ENCODE measurements around the gene USP17L29. TPM values are rescaled to one million over a fixed set of nuclear protein-coding genes. Genes with fewer than 3 reads are reported as not detected.
"Not testable (repeated sequence)": the region's sequence is repeated elsewhere in the genome, so short reads cannot be mapped to it uniquely, and the experiment has no call there.

Gene USP17L29
- total and polyA plus RNA-seq, 2 of the 8 experiments (the other 6 are each of a cell fraction or from before 2014, with no cell fraction given): not detected

GRCh38 chr4:9324865-9325264 is 28.6 kb upstream of the USP17L29 start, which contains the start of gene USP17L24:
Gene USP17L24 (plus strand): TSS chr4:9325165. CDS start chr4:9325165, 0 bp downstream.
- POLR2A ChIA-PET (ENCODE audit: partially characterized antibody); H3K27me3 ChIP-seq (replicated peaks in 1 of 4; ENCODE audit: control insufficient read depth in 3 of 4, extremely low read depth in 1 of 4, insufficient read depth in 3 of 4, low read length in 3 of 4); H4K20me1 ChIP-seq (replicated peaks in 1 of 2; ENCODE audit: control insufficient read depth in 1 of 2, insufficient read depth in 2 of 2, low read length in 2 of 2); H3K4ac ChIP-seq (replicated peaks; ENCODE audit: insufficient read length, low read depth, low read length); H4K5ac ChIP-seq (ENCODE audit: insufficient read length, low read depth, low read length); H3K27ac ChIP-seq (ENCODE audit: low read depth, low read length); H3K23me2 ChIP-seq (ENCODE audit: low read depth, low read length); CTCF ChIA-PET (ENCODE audit: partially characterized antibody); H2BK12ac ChIP-seq (ENCODE audit: low read depth, low read length); H3K36me3 ChIP-seq (ENCODE audit: control insufficient read depth in 2 of 4, insufficient read depth in 4 of 4, low read length in 3 of 4); H3K4me3 ChIP-seq (ENCODE audit: extremely low read depth in 1 of 4, insufficient read depth in 2 of 4, low read depth in 3 of 4, low read length in 4 of 4); H2BK5ac ChIP-seq (ENCODE audit: low read depth, low read length); H2AK5ac ChIP-seq (ENCODE audit: low read depth, low read length); H2BK20ac ChIP-seq (ENCODE audit: low read length); H2BK120ac ChIP-seq (replicated peaks; ENCODE audit: low read depth, low read length); H3K56ac ChIP-seq (replicated peaks; ENCODE audit: insufficient read length, low read depth, low read length); H4K91ac ChIP-seq (replicated peaks; ENCODE audit: insufficient read length, low read length); H3K23ac ChIP-seq (ENCODE audit: insufficient read length); H3K18ac ChIP-seq (ENCODE audit: extremely low read depth, low read length); FAIRE-seq; DNase-seq (ENCODE audit: low read depth in 1 of 2, low spot score in 2 of 2); H4K8ac ChIP-seq (ENCODE audit: extremely low read depth, insufficient read depth, low read length); H3K14ac ChIP-seq (ENCODE audit: insufficient read length); H2AFZ ChIP-seq (ENCODE audit: low read length); H3K9me3 ChIP-seq (ENCODE audit: insufficient read depth in 2 of 2, low read depth in 1 of 2, low read length in 1 of 2); H3K4me2 ChIP-seq (ENCODE audit: insufficient read depth in 1 of 2, low read depth in 2 of 2, low read length in 2 of 2); H3K79me2 ChIP-seq (ENCODE audit: control insufficient read depth in 1 of 2, insufficient read depth in 2 of 2, low read length in 2 of 2); H3K79me1 ChIP-seq (ENCODE audit: low read depth, low read length); H3K4me1 ChIP-seq (replicated peaks in 1 of 4; ENCODE audit: control insufficient read depth in 3 of 4, insufficient read depth in 4 of 4, low read length in 3 of 4); H3K9ac ChIP-seq (replicated peaks in 1 of 4; ENCODE audit: extremely low read depth in 1 of 4, low read depth in 3 of 4, low read length in 3 of 4); H2BK15ac ChIP-seq (ENCODE audit: low read length): not testable (repeated sequence)
- no CpG with 5 or more reads among the region's 15 CpGs for WGBS, 2 experiments (ENCODE audit: extremely low coverage in 1 of 2, insufficient coverage in 1 of 2, insufficient read length in 1 of 2, insufficient replicate concordance in 2 of 2, low coverage in 1 of 2, low lambda C conversion rate in 2 of 2, missing lambda C conversion rate in 1 of 2)

- not testable (repeated sequence) for FAIRE-seq
Observed at GRCh38 chr4:9329611-9330010, 23.8 kb upstream of the USP17L29 start, which contains the start of gene USP17L25. Gene USP17L25 (plus strand): TSS chr4:9329911. CDS start chr4:9329911, 0 bp downstream.

More at GRCh38 chr4:9329611-9330010, 23.8 kb upstream of the USP17L29 start, which contains the start of gene USP17L25:
- H3K36me3 ChIP-seq (ENCODE audit: control insufficient read depth in 2 of 4, insufficient read depth in 4 of 4, low read length in 3 of 4); H3K9ac ChIP-seq (replicated peaks in 1 of 4; ENCODE audit: extremely low read depth in 1 of 4, low read depth in 3 of 4, low read length in 3 of 4); H2AFZ ChIP-seq (ENCODE audit: low read length); CTCF ChIA-PET (ENCODE audit: partially characterized antibody); DNase-seq (ENCODE audit: low read depth in 1 of 2, low spot score in 2 of 2); H3K27ac ChIP-seq (ENCODE audit: low read depth, low read length); H3K79me2 ChIP-seq (ENCODE audit: control insufficient read depth in 1 of 2, insufficient read depth in 2 of 2, low read length in 2 of 2); H3K4me3 ChIP-seq (ENCODE audit: extremely low read depth in 1 of 4, insufficient read depth in 2 of 4, low read depth in 3 of 4, low read length in 4 of 4); H3K56ac ChIP-seq (replicated peaks; ENCODE audit: insufficient read length, low read depth, low read length); H4K8ac ChIP-seq (ENCODE audit: extremely low read depth, insufficient read depth, low read length); H4K5ac ChIP-seq (ENCODE audit: insufficient read length, low read depth, low read length); H4K20me1 ChIP-seq (replicated peaks in 1 of 2; ENCODE audit: control insufficient read depth in 1 of 2, insufficient read depth in 2 of 2, low read length in 2 of 2); H3K4ac ChIP-seq (replicated peaks; ENCODE audit: insufficient read length, low read depth, low read length); H2BK5ac ChIP-seq (ENCODE audit: low read depth, low read length); H3K18ac ChIP-seq (ENCODE audit: extremely low read depth, low read length); POLR2A ChIA-PET (ENCODE audit: partially characterized antibody); H2BK120ac ChIP-seq (replicated peaks; ENCODE audit: low read depth, low read length); H2AK5ac ChIP-seq (ENCODE audit: low read depth, low read length); H4K91ac ChIP-seq (replicated peaks; ENCODE audit: insufficient read length, low read length); H3K9me3 ChIP-seq (ENCODE audit: insufficient read depth in 2 of 2, low read depth in 1 of 2, low read length in 1 of 2); H3K27me3 ChIP-seq (replicated peaks in 1 of 4; ENCODE audit: control insufficient read depth in 3 of 4, extremely low read depth in 1 of 4, insufficient read depth in 3 of 4, low read length in 3 of 4); H2BK15ac ChIP-seq (ENCODE audit: low read length); H3K23ac ChIP-seq (ENCODE audit: insufficient read length); H2BK20ac ChIP-seq (ENCODE audit: low read length); H3K4me1 ChIP-seq (replicated peaks in 1 of 4; ENCODE audit: control insufficient read depth in 3 of 4, insufficient read depth in 4 of 4, low read length in 3 of 4); H3K14ac ChIP-seq (ENCODE audit: insufficient read length); H3K4me2 ChIP-seq (ENCODE audit: insufficient read depth in 1 of 2, low read depth in 2 of 2, low read length in 2 of 2); H3K23me2 ChIP-seq (ENCODE audit: low read depth, low read length); H3K79me1 ChIP-seq (ENCODE audit: low read depth, low read length); H2BK12ac ChIP-seq (ENCODE audit: low read depth, low read length): not testable (repeated sequence)
- WGBS, 2 experiments (ENCODE audit: extremely low coverage in 1 of 2, insufficient coverage in 1 of 2, insufficient read length in 1 of 2, insufficient replicate concordance in 2 of 2, low coverage in 1 of 2, low lambda C conversion rate in 2 of 2, missing lambda C conversion rate in 1 of 2): no CpG with 5 or more reads among the region's 15 CpGs
